Measurements from ENCODE around the gene UBE2U.

Gene UBE2U, protein sequence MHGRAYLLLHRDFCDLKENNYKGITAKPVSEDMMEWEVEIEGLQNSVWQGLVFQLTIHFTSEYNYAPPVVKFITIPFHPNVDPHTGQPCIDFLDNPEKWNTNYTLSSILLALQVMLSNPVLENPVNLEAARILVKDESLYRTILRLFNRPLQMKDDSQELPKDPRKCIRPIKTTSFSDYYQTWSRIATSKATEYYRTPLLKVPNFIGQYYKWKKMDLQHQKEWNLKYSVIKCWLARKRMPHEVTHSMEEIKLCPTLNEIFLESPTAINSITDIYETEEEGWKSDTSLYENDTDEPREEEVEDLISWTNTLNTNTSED

DNA sequence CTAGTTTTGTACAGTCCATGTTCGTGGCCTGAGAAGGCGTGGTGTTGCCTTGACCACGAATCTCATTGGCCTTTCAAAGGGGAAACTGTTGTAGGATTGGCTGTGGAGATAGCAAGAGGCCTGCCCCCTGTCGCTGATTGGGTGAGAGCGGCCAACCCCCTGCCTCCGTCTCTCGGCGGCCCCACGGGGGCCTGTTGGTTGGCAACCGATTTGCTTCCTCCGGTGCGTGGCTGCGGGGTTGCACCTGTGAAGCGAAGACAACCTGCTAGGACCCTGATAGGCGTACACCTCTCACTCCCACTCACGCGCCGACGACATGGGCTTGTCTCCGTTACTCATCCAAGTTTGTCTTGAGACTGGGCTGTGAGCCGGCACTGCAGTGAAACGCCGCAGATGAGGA lies at the start of gene UBE2U:
UBE2U (plus strand) TSS at position 204 of the 400 bp plus-strand sequence. CDS start 428 bp downstream, outside the sequence.
- no peak for DNase-seq

DNA sequence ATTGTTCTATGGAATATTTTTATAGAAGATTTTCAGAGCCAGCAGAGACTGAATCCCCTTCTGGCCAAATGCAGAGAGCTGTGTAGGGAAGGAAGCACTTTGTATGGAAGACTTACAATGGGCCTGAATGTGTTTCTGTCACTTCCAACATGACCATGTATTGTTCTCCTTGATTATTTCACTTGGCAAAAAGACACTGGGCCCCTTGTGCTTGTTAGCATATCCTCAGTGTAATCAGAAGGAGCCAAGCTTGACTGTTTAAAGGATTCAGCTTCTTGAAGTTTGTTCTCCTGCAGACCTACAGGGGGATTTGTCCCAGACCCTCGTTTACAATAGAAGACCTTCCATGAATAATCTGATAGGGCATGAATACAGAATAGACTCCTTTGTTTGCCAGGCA lies 48.1 kb upstream of the UBE2U start:
- no peak for DNase-seq

DNA sequence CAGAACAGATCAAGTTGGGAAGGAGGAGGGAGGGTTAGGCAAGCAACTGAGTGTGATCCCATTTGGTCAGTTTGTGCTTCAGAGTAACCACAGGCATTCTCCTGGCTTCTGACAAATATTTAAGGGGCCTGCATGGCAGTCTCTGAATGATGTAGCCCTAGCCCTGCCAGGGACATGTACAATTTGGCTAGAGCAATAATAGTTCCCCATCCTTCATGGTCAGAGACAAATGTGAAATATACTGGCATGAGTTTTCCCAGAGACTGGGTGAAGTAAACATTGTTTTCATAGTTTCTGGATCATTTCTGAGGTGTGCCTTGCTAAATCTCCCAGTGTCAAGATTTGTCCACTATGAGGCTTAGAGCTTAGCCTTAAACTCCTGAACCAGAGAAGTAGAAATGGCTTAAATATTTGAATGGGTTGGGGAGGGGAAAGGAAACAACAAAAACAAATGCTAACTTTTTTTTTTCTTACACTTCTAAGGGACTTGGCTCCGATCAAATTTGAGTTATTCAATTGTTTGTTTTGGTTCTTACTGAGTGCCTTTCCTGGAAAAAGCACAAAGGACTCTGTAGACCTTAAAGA lies 42.0 kb upstream of the UBE2U start:
- no peak for DNase-seq

DNA sequence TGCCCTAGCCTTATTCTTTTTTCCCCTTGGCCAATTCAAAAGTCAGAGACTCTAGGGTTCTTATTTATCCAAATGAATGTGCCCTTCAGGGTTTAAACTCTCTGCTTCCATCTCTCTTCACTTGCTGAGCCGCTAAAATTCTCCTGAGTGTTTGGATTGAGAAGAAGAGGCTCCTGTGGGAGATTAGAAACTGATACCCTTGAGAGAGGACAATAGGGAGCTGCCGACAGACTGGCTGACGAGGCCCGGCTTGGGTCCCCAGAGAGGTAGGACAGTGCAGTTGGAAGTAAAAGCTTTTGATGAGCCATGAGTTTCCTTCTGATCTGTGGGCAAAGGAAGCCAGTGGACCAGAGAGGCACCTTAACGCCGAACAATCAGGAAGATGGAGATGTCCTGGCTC lies 41.3 kb upstream of the UBE2U start:
- no peak for DNase-seq

DNA sequence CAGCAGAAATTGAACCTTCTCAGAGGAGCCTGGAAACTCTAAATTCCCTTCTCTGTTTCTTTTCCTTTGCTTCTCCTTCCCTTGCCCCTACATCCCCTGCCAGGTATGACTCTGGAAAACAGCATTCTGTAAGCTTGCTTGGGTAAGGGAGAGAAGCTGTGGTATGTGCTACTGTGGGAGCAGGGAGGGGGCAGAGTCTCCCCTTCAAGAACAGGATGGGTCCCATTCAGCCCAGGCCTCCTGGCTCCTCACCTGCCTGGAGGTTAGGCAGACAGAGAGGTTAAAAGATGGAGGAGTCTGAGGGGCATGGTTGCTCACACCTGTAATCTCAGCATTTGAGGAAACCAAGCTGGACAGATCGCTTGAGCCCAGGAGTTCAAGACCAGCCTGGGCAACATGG lies 40.6 kb upstream of the UBE2U start:
- no peak for DNase-seq

DNA sequence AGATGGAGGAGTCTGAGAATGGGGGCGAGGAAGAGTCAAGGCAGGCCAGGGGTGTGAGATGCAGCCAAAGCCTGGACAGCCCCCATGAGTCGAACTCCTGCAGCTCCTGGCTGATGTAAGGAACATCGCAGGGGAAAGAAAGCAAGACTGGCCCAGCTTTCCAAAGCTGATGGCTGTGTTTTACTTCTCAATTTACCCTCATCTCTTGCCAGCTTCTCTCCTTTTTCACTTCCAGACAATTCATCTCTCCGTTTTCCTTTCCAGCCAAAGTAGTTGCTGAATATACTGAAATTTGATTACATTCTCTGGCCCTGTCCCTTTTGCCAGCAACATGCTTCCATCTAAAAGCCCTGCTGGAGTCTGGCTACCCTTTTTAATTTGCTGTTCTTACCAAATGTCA lies 40.0 kb upstream of the UBE2U start:
- DNase-seq = no peak

DNA sequence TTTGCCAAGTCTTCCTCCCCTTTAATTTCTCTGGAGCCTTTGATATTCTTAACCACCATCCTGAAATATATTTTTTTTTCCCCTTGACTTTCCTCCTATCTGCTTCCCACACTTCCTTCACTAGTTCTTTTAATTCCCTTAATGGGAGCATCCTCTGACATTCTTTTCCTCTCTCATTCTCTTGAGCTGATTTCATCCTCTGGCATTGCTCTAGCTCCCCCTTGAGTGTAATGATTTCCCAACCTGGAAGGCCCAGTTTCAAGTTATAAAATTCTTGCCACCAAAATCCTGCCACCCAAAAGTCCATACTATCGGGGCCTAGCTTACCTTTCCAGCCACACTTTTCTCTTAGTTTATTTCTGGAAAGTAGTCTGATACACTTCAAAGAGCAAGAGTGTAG lies 39.5 kb upstream of the UBE2U start:
- no peak for DNase-seq

DNA sequence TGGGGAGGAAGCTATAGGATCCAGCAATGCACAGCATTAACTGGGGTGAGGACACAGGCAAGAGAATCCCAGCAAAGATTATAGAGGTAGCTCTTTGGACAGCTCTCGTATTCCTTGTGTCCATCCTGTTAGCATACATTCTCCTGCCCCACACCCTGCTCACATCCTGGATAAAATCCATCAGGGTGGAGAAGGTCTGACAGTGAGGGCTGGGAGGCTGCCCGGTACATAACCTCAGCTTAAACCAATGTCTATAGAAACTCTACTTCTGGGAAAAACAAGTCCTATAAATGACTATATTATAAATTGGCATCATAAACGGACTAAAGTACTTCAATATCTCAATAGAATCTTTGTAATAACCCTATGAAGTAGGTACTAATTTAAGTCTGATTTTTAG lies 36.8 kb upstream of the UBE2U start:
- DNase-seq = no peak

DNA sequence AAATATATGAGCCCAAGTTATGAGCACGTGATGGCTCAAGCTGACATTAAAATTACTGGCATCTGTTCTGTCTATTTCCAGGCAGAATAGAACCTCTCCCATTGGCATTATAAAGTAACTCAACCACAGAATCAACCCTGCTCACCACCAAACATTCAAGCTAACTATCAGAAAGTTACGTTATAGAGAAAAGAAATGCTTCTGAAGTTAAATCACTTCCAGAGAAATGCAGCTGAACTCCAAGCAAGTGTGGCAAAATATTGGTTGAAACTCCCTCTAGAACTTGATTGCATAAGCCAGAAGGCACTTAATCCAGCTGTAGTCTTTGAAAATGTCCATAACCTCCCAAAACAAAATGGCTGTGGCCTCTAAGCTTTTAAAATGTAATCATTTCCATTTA lies 36.2 kb upstream of the UBE2U start:
- DNase-seq = no peak

DNA sequence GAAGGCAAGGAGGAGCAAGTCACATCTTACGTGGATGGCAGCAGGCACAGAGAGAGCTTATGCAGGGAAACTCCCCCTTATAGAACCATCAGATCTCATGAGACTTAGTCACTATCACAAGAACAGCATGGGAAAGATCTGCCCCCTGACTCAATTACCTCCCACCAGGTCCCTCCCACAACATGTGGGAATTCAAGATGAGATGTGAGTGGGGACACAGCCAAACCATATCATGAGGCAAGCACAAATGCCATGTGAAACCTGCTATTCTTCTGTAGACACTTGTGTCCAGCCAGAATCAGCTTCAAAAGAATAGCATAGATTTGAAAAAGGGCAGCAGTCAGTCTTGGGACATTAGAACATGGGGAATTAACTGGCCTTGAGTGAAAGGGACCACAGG lies 32.2 kb upstream of the UBE2U start:
- no peak for DNase-seq

DNA sequence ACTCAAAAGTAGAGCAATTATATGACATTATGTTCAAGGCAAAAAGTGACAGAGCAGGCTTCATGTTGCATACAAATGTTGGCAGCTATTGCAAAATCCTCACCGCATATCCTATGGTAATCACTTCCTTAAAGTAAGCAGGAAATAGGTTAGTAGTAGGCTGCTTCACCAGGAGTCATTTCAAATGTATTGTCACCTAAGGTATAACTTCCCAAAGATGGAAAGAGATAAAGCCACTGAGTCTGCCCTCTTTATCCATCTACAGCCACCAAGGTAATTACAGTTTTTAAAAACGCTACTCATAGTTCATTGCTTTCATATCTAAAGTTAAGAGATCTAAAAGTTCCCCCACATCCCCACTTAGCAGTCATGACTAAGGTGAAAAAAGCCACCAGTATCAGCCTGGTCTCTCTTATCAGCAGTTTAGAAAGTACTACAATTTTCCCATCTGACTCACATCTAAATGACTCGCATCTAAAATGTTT lies 31.6 kb upstream of the UBE2U start:
- no peak for DNase-seq

DNA sequence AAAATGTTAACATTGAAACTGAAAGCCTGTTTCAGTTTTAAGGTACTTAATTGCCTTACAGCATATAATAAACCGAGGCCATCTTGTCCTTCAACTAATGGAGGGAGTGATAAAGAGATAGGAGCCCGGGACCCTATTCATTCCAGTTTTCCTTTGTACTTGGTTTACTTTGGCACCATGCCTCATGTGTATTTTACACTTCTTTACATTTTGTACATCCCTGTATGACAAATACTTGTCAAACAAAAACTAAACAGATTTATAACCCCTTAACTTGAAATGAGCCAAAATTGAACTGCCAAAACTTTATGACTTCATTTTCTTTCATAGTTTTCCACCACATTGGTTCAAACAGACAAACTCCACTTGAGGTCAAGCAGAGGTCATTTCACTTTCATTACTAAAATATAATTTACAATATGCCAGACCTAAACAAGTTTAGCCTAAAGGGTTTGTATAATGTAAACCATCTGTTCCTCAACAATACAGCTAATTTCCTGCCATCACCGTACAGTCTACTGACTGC lies 30.9 kb upstream of the UBE2U start:
- DNase-seq = no peak

DNA sequence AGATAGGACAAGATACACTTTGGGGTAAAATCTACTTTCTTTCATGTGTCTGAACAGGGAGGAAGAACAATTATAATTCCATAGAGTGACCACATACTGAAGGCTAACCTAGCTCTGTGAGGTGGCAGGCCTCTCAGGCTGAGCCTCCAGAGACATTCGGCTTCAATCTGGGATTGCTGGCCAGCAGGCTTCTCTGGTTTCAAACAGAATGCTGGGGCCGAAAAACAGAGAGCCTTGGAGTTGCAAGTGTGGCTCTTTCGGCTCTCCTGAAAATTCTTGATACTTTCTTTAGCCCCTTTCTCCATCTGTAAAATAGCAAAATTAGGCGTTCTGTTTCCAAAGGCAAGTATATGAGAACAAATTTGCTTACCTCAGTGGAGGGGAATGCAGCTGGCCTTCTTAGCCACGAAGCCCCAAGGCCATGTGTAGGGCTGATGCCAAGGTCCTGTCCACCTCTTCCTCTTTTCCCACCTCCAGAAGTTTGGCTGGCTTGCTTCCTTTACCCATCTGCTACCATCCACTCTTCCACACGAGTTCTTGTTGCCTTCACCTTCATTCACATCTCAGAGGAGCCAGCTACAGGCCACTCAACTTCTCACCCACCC lies 30.0 kb upstream of the UBE2U start:
- DNase-seq = no peak

DNA sequence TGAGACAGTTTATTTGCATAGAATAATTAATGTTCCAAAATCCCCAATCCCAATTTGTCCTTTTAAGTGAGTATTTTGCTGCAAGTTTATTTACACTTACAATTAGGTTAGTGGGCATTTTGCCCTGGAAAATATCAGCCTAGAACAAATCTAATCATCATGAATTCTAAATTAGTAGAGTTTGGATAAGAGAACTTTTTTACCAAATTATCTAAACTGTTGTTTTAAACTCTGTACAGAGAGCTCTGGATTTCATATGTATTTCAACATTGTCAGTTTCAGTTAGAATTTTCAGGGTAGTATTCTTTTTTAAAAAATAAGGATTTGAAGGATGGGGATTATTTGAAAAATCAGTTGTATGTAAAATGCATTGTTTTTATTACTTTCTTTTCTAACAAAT lies 27.8 kb upstream of the UBE2U start:
- DNase-seq = no peak

DNA sequence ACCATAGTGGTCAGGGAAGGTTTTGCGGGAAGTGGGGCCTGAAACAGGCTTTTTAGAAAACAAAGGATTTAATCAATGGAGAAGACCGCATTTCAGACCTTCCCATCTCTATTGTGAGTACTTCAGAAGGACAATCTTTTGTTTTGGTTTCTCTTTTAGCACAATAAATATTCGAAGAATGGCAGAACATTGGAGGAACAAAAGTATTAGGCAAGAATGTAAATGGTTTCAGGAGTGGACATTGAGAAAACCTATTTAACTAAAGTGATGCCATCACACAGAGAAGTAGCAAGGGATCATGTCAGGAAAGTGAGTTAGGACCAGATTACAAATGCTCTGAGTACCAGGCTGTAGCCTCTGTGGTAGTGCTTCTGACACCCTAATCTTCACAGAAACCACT lies 26.8 kb upstream of the UBE2U start:
- no peak for DNase-seq

DNA sequence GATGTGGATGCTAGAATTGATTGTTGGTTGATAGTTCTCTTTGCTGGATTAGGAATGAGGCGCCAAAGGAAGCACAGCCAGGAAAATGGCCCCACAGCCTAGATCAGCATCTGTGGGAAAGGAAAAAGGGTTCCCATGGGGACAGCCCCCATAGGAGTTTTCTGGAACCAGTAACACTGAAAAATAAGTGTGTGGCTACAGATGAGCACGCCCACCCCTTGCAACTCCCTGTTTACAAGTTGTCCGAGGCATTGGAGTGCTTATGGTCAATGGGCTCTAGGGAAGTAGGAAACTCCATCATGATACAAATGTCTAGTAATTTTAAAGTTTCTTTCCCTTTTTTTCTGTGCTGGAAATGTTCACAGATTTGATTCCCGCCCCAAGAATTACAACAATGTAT lies 23.8 kb upstream of the UBE2U start:
- DNase-seq = no peak

DNA sequence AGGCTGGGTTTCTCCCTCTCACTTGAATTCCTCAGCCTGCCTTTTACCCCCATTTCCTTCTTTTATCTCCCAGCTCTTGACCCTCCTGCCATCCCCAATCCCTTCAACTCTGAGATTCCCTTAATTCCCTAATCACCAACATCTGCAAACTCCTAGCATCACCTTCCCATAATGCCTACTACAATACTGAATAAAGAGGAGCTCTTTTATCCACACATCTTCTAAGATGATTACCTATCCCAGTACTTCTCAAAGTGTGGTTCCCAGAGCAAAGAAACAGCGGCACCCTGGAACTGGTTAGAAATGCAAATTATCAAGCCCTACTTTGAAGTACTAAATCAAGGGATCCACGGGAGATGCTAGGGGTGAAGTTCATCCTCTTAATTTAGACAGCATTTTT lies 21.2 kb upstream of the UBE2U start:
- DNase-seq = no peak

DNA sequence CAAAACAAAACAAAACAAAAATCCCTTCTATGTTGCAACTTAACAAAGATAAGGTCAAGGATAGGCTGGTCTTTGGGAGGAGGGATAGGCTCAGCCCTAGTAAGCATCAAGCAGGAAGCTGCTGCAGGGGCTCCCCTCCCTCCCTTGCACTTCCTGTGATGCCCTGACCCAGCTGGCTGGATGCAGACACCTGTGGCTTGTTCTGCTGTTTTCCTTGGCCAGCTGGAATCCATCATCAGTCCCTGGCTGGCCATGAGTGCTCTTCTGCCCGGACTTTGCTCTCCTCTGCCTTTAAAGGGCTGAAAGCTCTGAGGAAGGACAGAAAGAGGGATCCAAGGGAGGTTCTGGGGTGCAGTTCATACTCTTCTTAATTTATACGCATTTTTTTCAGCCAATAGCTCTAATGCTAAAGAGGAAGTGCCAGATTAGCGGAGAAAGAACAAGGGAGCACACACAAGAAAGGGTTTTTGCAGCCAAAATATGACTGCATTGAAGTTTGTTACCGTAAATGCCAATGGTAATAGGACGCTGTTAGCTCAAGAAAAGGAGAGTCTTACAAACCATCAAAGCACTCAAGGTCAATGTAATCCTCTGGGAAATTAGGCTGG lies 19.9 kb upstream of the UBE2U start:
- DNase-seq = no peak

DNA sequence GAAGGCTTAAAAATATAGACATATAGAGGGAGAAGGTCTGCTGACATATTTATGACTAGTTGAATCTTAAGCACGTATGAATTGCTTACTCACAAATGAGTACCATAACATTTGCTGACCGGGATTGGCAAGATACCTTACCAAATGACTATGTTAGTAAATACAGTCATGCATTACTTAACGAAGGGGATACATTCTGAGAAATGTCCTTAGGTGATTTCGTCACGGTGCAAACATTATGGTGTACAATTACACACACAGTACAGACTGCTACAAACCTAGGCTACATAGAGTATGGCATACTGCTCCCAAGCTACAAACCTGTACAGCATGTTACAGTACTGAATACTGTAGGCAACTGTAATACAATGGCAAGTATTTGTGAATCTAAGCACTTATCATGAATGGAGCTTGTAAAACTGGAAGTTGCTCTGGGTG lies 19.4 kb upstream of the UBE2U start:
- DNase-seq = no peak

DNA sequence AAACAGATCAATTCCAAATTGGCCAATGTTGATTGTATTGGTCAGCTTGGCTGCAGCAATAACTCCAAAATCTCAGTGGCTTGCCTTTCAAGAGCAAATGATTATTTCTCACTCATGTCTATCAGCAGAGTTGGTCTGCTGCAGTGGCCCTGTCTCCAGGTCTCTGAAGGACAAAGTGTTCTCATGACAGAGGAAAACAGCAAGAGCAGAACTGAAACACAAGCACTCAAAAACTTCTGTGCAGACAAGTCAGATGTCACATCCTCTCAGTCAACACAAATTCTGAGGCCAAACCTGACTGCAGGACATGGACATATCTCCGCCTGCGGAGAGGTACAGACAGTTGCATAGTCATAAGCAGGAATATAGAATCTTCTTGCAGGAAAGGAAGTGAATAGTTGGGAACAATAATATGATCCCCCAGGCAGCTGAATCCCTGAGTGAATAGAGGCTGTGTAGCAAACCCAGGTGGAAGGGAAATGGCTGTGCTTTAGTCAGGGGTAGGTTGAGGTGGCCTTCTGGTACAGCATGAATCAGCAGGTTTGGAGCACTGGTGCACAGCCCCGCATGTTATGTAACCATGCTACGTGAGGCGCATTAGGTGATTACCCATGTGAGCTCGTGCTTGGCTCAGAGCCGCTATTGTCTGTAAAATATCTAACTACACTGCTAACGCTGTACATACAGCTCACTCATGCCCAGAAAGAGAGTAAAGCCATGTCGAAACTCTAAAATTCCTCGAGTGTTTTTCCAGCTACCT lies 17.1 kb upstream of the UBE2U start:
- no peak for DNase-seq

DNA sequence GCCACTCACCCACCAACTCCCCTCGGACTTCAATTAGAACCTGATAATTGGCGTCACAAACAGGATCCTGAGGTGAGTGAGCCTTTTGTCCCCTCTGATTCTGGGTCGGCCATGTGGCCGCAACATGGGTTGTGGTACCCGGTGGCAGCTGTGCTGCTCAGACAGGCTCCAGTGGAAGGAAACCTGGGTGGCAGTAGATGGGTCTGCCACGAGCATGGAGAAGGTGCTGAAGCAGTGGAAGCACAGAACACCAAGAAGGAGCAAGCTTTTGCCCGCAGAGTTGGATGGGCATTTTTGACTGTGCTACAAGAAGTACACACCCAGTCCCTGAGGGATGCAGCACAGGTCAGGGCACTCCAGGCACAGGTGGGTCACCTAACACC lies 16.5 kb upstream of the UBE2U start:
- no peak for DNase-seq

DNA sequence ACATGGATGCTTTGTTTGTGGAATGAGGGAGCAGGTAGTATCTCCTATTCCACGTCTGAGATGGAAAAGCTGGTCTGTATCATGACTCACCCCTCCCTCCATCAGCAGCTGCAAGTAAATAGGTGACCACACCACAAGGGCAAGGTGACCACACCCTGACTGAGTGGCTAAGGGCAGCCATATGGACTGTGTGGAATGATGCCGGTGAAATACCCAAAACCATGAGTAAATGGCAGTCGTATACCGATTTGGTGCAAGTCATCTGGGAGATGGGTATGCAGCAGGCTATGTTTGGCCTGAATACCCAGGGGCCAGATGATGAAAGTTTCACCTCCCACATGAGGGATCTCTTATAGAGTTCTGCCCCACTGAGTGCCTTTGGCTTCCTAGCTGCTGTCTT lies 15.8 kb upstream of the UBE2U start:
- no peak for DNase-seq

DNA sequence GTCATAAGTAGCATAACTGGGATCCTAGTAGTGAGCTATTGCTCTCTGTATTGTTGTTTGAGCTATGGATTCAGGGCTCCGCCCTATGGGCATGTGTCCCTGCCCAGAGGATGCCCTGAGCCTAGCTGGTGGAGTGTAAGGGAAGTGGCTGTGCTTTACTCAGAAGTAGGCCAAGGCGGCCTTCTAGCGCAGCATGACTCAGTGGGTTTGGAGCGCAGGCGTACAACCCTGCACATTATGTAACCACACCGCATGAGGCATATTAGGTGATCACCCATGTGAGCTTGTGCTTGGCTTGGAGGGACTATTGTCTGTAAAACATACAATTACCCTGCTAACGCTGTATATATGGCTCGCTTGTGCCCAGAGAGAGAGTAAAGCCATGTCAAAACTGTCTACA lies 11.1 kb upstream of the UBE2U start:
- no peak for DNase-seq

Data from CD4-positive, alpha-beta T cell treated with Interleukin-10 for 1 hour (primary cell).